ENCODE results near the gene PTPA. TPM values are rescaled to one million over a fixed set of nuclear protein-coding genes. Genes with fewer than 3 reads are reported as not detected.
"Not testable (repeated sequence)": the region's sequence is repeated elsewhere in the genome, so short reads cannot be mapped to it uniquely, and the experiment has no call there.

Gene PTPA
- total and polyA plus RNA-seq, 9 of the 15 experiments (the other 6 are each of a cell fraction or from before 2014, with no cell fraction given), result 1.7 to 121 (median 72.6) TPM

- H3K79me2 ChIP-seq (ENCODE audit: control insufficient read depth, insufficient read depth, low read length), result no peaks in the 10 kb centered on the region
- H4K20me1 ChIP-seq (replicated peaks; ENCODE audit: control insufficient read depth, insufficient read depth, low read length), result no peaks in the 10 kb centered on the region
- no peaks in the 10 kb centered on the region for H3K9me1 ChIP-seq (ENCODE audit: control insufficient read depth, insufficient read depth, low read length)
- H3K4me2 ChIP-seq (ENCODE audit: insufficient read depth, low read length), result no peak overlapping the region
- BruUV-seq (replicated peaks), result no TSS peak
- H3K36me3 ChIP-seq (ENCODE audit: control insufficient read depth, insufficient read depth, low read length), result peaks cover 78% of the 10 kb centered on the region
- peaks cover 0 to 9% of the 10 kb centered on the region in 2 experiments; a peak in 3 of 5 replicates for H3K4me1 ChIP-seq (replicated peaks in 1 of 2; ENCODE audit: control insufficient read depth in 2 of 2, insufficient read depth in 2 of 2, low read length in 2 of 2)
- no peak overlapping the region for H3K27ac ChIP-seq (ENCODE audit: extremely low read depth, low read depth, low read length)
- H3K9me3 ChIP-seq (replicated peaks; ENCODE audit: control insufficient read depth, insufficient read depth, low read depth, low read length), result no peaks in the 10 kb centered on the region
- ATAC-seq, result no peak
- intact Hi-C loops (cut with micrococcal nuclease), result no loop called here
- no peak overlapping the region for H2AFZ ChIP-seq (ENCODE audit: low read depth, low read length)
- TF ChIP-seq ERF (CRISPR knock-in tag; IDR thresholded peaks at IDR 0.05), result no peak
- TF ChIP-seq ZNF398 (CRISPR knock-in tag; IDR thresholded peaks at IDR 0.05), result no peak
- no peak for TF ChIP-seq ZBTB34 (CRISPR knock-in tag; IDR thresholded peaks at IDR 0.05)
- no peak for TF ChIP-seq MCM5 (IDR thresholded peaks at IDR 0.05; ENCODE audit: low read depth)
- TF ChIP-seq MBD1 (CRISPR knock-in tag; IDR thresholded peaks at IDR 0.05), result no peak
- no peak for TF ChIP-seq RBM17 (IDR thresholded peaks at IDR 0.05; ENCODE audit: borderline replicate concordance, low read depth, low read length)
- TF ChIP-seq DEAF1 (CRISPR knock-in tag; IDR thresholded peaks at IDR 0.05), result no peak
- TF ChIP-seq RCOR1 (IDR thresholded peaks at IDR 0.05; ENCODE audit: borderline replicate concordance in 1 of 2, low read depth in 2 of 2, low read length in 2 of 2), result no peak
- H3K27me3 ChIP-seq (ENCODE audit: control insufficient read depth in 2 of 2, insufficient read depth in 2 of 2, low read length in 2 of 2), result no peaks in the 10 kb centered on the region
- ChIA-PET POLR2A (interaction anchor here (1.0 kb wide), 1 partner anchor 488 kb away, joined by 5 read pairs; no protein-coding TSS in a partner anchor), CTCF (ENCODE audit: low intra/inter-chr PET ratio) (no interaction called here)
- DNase-seq (ENCODE audit: extremely low read depth in 1 of 4, low spot score in 3 of 4), result no peak
- 91% methylated on average over 5 of the region's 5 CpGs for WGBS (ENCODE audit: insufficient coverage, low coverage, missing lambda C conversion rate)
- no peak for FAIRE-seq
- in situ Hi-C loops (cut with MboI), result no loop called here
- no peak overlapping the region for H3K4me3 ChIP-seq
- 0 out of 4 replicates have a peak overlapping the region, but pooled peaks of 1 of the 2 experiments have one; percentile 11 for H3K9ac ChIP-seq (ENCODE audit: insufficient read depth in 1 of 2, low read depth in 2 of 2, low read length in 2 of 2)
Measured at GRCh38 chr9:129128689-129129088, 17.5 kb downstream of the PTPA start.

- 93% methylated on average over 7 of the region's 7 CpGs for WGBS (ENCODE audit: insufficient coverage, low coverage, missing lambda C conversion rate)
- FAIRE-seq; H3K4me1 ChIP-seq (replicated peaks in 1 of 2; ENCODE audit: control insufficient read depth in 2 of 2, insufficient read depth in 2 of 2, low read length in 2 of 2); H3K4me3 ChIP-seq; H2AFZ ChIP-seq (ENCODE audit: low read depth, low read length); H3K9me1 ChIP-seq (ENCODE audit: control insufficient read depth, insufficient read depth, low read length); H3K9ac ChIP-seq (ENCODE audit: insufficient read depth in 1 of 2, low read depth in 2 of 2, low read length in 2 of 2); H3K27ac ChIP-seq (ENCODE audit: extremely low read depth, low read depth, low read length); BruUV-seq (replicated peaks); H3K27me3 ChIP-seq (ENCODE audit: control insufficient read depth in 2 of 2, insufficient read depth in 2 of 2, low read length in 2 of 2); H3K4me2 ChIP-seq (ENCODE audit: insufficient read depth, low read length); ATAC-seq; DNase-seq (ENCODE audit: extremely low read depth in 1 of 4, low spot score in 3 of 4); H3K79me2 ChIP-seq (ENCODE audit: control insufficient read depth, insufficient read depth, low read length); H3K9me3 ChIP-seq (replicated peaks; ENCODE audit: control insufficient read depth, insufficient read depth, low read depth, low read length); H4K20me1 ChIP-seq (replicated peaks; ENCODE audit: control insufficient read depth, insufficient read depth, low read length): not testable (repeated sequence)
- ChIA-PET CTCF (ENCODE audit: low intra/inter-chr PET ratio) (interaction anchor here (0.7 to 3.6 kb wide), 2 partner anchors 11 to 480 kb away, joined by 3 to 36 read pairs; no protein-coding TSS in a partner anchor), POLR2A (interaction anchor here (0.6 to 2.0 kb wide), 4 partner anchors 17 to 479 kb away, joined by 3 to 5 read pairs (median 5); no protein-coding TSS in a partner anchor)
- in situ Hi-C loops (cut with MboI) (loop anchor here (5.0 kb wide), 1 partner anchor 487 kb away; no protein-coding TSS in a partner anchor), intact Hi-C loops (cut with micrococcal nuclease) (loop anchor here (10.0 kb wide), 1 partner anchor 655 kb away; no protein-coding TSS in a partner anchor)
- peaks cover 77% of the 10 kb centered on the region for H3K36me3 ChIP-seq (ENCODE audit: control insufficient read depth, insufficient read depth, low read length)
Measured at GRCh38 chr9:129130271-129130670, 19.1 kb downstream of the PTPA start.
